Upper lobe of right lung (tissue), 1 donor: Measurements from ENCODE around the gene MRPS14. TPM values are rescaled to one million over a fixed set of nuclear protein-coding genes. Genes with fewer than 3 reads are reported as not detected.

Experiments
- ATAC-seq: fragments of 200-7000 bp; cut with Tn5 transposase; one replicate; pipeline ENCODE4 v1.9.1; 2020; ENCODE audit warnings: mild to moderate bottlenecking, moderate library complexity
- DNase-seq: peaks from one replicate; pipeline ENCODE4 v3.0.0-alpha.2; 2020
- H3K27ac ChIP-seq: fragments of 200-600 bp; one replicate; pipeline ENCODE4 v1.8.0; 2022
- H3K27me3 ChIP-seq: fragments of 200-600 bp; one replicate; pipeline ENCODE4 v1.8.0; 2022; ENCODE audit warnings: mild to moderate bottlenecking
- H3K36me3 ChIP-seq: fragments of 200-600 bp; one replicate; pipeline ENCODE4 v1.8.0; 2022
- H3K4me1 ChIP-seq: fragments of 200-600 bp; one replicate; pipeline ENCODE4 v1.8.0; 2022
- H3K4me3 ChIP-seq: fragments of 200-600 bp; one replicate; pipeline ENCODE4 v1.8.0; 2022; ENCODE audit warnings: mild to moderate bottlenecking
- H3K9me3 ChIP-seq: fragments of 200-600 bp; one replicate; pipeline ENCODE4 v1.8.0; 2022
- intact Hi-C: fragments of 100-400 bp; cut with DNase I; formaldehyde crosslinking; loops from one replicate; pipeline ENCODE4 v1.11.0; 2022
- total RNA-seq: library from RNA; stranded (reverse); fragmentation: NEBNext Ultra II Directional; extraction: Animal tissue kit (Norgen Biotek cat#: 25700); gene quantifications from one replicate; pipeline ENCODE4 v1.2.1, GENCODE V29; 2021
- TF ChIP-seq, protein P1 (sequence below): fragments of 200-600 bp; IDR thresholded peaks from one replicate; pipeline ENCODE4 v1.8.0; 2022; ENCODE audit warnings: antibody characterized with exemption
- donor health status: DM: no; HTN: yes; CAD: no; lungs with severe emphysema.

The MRPS14 gene
- total RNA-seq, 1 donor from 2014 or later = 28.1 TPM

DNA sequence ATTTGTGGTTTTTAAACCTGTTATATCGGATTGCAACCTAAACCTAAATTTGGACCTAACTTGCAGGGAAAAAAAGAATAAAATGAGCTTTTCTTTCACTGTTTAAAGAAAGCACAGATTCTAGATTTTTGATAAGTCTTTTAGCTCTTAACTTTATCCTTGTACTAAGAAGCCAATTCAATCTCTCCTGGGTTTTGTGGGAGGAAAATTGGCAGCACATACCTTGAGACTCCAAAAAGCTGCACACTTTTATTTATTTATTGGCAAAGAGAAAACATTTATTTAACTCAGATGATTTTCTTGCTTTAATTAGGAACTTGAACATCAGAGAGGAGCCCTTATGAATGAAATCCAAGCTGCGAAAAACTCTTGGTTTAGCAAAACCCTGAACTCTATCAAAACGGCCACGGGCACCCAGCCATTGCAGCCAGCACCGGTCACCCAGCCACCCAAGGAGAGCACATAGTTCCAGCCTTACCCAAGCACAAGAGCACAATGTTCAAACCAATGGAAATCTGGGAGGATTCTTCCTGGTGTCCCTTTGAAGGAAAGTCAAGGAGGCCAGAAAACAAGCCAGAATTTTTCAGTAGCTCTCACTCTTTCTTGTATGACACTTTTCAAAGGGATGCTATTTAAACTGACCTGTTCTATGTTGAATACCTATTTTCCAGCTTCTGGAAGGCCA is 33.5 kb downstream of the MRPS14 start:
- intact Hi-C loops = loop anchor here (10.0 kb wide), 1 partner anchor 225 kb away; no protein-coding TSS in a partner anchor
- peak overlapping the region; percentile 85 for H3K27ac ChIP-seq
- TF ChIP-seq, protein P1, sequence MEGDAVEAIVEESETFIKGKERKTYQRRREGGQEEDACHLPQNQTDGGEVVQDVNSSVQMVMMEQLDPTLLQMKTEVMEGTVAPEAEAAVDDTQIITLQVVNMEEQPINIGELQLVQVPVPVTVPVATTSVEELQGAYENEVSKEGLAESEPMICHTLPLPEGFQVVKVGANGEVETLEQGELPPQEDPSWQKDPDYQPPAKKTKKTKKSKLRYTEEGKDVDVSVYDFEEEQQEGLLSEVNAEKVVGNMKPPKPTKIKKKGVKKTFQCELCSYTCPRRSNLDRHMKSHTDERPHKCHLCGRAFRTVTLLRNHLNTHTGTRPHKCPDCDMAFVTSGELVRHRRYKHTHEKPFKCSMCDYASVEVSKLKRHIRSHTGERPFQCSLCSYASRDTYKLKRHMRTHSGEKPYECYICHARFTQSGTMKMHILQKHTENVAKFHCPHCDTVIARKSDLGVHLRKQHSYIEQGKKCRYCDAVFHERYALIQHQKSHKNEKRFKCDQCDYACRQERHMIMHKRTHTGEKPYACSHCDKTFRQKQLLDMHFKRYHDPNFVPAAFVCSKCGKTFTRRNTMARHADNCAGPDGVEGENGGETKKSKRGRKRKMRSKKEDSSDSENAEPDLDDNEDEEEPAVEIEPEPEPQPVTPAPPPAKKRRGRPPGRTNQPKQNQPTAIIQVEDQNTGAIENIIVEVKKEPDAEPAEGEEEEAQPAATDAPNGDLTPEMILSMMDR = no peak
- DNase-seq = no peak
- no peaks in the 10 kb centered on the region for H3K4me1 ChIP-seq
- no peaks in the 10 kb centered on the region for H3K9me3 ChIP-seq
- H3K4me3 ChIP-seq = peak overlapping the region; percentile 54
- ATAC-seq = no peak
- H3K27me3 ChIP-seq = no peaks in the 10 kb centered on the region
- peaks cover 3% of the 10 kb centered on the region for H3K36me3 ChIP-seq

DNA sequence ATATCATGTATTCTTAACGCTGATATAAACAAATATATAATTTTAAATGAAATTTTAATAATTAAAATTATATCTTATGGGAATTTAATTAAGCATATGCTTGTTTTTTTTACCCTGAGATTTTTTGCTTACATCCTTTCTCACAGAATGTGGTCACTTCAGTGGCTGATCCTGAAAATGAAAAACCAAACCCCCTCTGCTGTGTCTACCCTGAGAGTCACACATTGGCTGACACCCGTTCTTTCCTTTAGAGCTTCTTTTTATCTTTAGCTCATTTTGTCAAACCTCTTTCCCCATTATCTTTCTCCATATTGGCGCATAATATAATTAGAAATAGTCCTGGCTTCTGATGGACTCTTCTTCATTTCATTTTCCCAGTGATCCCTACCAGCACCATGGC is 34.2 kb downstream of the MRPS14 start:
- Histone ChIP-seq H3K27ac (no peak overlapping the region), H3K27me3 (no peaks in the 10 kb centered on the region), H3K9me3 (no peaks in the 10 kb centered on the region), H3K4me3 (no peak overlapping the region), H3K4me1 (no peaks in the 10 kb centered on the region), H3K36me3 (peaks cover 1% of the 10 kb centered on the region)
- DNase-seq (no peak), ATAC-seq (no peak)
- intact Hi-C loops = loop anchor here (10.0 kb wide), 1 partner anchor 224 kb away; no protein-coding TSS in a partner anchor
- TF ChIP-seq, protein P1 = no peak

DNA sequence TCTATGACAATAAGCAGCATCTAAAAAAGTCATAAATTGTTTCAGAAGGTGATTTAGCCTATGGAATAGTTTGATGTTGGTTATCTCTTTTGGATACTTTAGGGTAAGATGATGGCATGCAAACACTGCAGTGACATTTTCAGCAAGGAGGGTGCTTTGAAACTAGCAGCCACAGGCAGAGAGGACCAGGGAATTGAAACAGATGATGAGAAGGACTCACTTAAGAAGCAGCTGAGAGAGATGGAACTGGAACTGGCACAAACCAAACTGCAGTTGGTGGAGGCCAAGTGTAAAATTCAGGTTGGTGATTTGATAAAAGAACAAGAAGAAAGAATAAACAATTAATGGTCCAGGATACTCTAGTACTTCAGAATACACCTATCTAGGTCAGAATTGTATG is 34.7 kb downstream of the MRPS14 start:
- ATAC-seq (no peak), DNase-seq (no peak)
- no peak overlapping the region for H3K27ac ChIP-seq
- H3K4me3 ChIP-seq = no peak overlapping the region
- no peaks in the 10 kb centered on the region for H3K36me3 ChIP-seq
- no peaks in the 10 kb centered on the region for H3K9me3 ChIP-seq
- no peaks in the 10 kb centered on the region for H3K27me3 ChIP-seq
- intact Hi-C loops = loop anchor here (10.0 kb wide), 1 partner anchor 224 kb away; no protein-coding TSS in a partner anchor
- TF ChIP-seq, protein P1 = no peak
- H3K4me1 ChIP-seq = no peaks in the 10 kb centered on the region

DNA sequence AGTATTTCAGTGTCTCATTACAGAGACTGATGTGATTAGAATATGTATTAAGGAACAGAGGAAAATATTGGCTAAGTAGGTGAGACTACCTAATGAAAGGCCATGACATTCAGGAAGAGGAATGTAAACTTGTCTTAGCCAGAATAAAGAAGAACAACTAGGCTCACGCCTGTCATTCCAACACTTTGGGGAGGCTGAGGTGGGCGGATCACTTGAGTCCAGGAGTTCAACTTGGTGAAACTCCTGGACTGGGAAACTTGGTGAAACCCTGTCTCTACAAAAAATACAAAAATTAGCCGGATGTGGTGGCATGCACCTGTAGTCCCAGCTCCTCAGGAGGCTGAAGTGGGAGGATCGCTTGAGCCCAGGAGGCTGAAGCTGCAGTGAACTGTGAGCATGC is 38.3 kb downstream of the MRPS14 start:
- no peaks in the 10 kb centered on the region for H3K4me1 ChIP-seq
- no peak for ATAC-seq
- TF ChIP-seq, protein P1 = no peak
- no peaks in the 10 kb centered on the region for H3K9me3 ChIP-seq
- peaks cover 21% of the 10 kb centered on the region for H3K36me3 ChIP-seq
- no peak overlapping the region for H3K4me3 ChIP-seq
- H3K27ac ChIP-seq = no peak overlapping the region
- H3K27me3 ChIP-seq = no peaks in the 10 kb centered on the region
- DNase-seq = no peak
- intact Hi-C loops = loop anchor here (10.0 kb wide), 1 partner anchor 220 kb away; no protein-coding TSS in a partner anchor

DNA sequence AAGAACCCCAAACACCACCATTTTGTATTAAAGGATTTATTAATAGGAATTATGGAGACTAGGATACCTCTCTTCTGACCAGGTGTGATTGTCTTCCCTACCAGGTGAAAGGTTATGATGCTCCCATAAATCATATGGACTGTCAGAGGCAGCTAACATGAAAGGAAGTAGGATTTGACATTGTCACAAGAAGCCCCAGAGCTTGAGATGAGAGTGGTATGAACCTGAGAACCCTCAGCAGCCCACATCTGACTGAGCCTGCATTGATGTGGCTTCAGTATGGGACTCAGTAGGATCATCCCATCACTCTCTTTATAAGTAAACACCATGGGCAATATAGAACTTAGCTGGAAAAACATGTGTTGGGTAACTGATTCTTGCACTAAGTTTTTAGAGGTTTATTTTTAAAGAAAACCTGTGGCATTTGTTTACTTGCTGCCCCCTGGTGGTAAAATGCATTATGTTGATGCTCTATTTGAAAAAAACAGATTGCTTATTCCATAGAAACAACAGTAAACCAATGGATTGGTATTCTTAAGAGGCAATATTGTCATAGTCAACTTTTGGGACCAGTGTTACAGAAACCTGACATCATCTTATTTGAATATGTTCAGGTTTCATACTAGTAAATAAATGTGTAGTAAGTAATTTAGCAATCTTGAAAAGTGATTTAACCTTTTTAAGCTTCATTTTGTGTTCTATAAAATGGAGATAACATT is 40.1 kb downstream of the MRPS14 start:
- Histone ChIP-seq H3K27me3 (no peaks in the 10 kb centered on the region), H3K4me3 (no peak overlapping the region), H3K36me3 (peaks cover 37% of the 10 kb centered on the region), H3K4me1 (no peaks in the 10 kb centered on the region), H3K27ac (no peak overlapping the region), H3K9me3 (no peaks in the 10 kb centered on the region)
- no peak for DNase-seq
- peak; percentile 19 for ATAC-seq
- TF ChIP-seq, protein P1 = peak; percentile 77
- intact Hi-C loops = loop anchor here (10.0 kb wide), 1 partner anchor 218 kb away; no protein-coding TSS in a partner anchor
